SW 1271 (cell line): ENCODE results near the gene NEK1.
A peak's percentile ranks its signal among the peaks of the same experiment; 100 is the strongest.

Experiments
- DNase-seq, 2 experiments: peaks; one replicate each; lab custom pipeline; 2025; lab: John Stamatoyannopoulos, UW

NEK1 gene, protein sequence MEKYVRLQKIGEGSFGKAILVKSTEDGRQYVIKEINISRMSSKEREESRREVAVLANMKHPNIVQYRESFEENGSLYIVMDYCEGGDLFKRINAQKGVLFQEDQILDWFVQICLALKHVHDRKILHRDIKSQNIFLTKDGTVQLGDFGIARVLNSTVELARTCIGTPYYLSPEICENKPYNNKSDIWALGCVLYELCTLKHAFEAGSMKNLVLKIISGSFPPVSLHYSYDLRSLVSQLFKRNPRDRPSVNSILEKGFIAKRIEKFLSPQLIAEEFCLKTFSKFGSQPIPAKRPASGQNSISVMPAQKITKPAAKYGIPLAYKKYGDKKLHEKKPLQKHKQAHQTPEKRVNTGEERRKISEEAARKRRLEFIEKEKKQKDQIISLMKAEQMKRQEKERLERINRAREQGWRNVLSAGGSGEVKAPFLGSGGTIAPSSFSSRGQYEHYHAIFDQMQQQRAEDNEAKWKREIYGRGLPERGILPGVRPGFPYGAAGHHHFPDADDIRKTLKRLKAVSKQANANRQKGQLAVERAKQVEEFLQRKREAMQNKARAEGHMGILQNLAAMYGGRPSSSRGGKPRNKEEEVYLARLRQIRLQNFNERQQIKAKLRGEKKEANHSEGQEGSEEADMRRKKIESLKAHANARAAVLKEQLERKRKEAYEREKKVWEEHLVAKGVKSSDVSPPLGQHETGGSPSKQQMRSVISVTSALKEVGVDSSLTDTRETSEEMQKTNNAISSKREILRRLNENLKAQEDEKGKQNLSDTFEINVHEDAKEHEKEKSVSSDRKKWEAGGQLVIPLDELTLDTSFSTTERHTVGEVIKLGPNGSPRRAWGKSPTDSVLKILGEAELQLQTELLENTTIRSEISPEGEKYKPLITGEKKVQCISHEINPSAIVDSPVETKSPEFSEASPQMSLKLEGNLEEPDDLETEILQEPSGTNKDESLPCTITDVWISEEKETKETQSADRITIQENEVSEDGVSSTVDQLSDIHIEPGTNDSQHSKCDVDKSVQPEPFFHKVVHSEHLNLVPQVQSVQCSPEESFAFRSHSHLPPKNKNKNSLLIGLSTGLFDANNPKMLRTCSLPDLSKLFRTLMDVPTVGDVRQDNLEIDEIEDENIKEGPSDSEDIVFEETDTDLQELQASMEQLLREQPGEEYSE (N-terminal part only)

DNA sequence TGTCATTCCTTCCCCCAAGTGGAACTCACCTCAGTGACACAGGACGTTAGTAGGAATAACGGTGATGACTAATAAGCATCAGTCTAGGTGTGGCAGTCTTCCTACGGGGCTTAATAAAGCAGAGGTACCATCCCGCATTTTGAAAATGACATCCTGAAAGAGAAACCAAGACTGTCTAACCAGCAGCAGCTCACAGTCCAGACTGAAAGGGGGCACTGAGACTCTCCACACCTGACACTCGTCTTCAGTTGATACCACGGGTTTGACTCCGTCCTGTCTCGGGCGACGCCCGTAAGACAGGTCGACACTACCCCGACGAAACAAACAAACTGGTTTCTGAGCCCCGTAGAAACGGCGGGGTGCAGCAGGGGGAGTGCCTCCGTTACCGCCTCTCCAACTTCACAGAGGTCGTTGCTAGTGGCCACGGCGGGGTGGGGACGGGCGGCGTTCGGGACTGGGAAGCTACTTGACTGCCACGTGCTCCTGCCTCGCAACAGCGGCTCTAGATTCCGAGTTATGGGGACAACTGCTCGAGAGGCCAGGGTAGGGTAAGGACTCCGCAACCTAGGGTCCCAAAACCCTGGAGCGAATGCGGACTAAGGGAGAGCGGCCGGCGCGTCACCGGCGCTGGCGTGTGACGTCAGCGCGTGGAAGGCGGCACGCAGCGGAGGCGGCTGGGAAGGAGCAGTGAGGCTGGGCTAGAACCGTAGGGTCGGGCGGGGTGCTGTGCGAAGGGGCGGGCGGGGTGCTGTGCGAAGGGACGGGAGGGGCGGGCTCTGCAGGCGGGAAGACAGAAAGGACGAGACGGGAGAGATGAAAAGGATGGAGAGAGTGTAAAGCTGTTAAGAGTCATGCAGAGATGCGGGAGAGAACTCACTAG lies at the start of gene NEK1:
NEK1 (minus strand) TSS at position 593 of the 880 bp plus-strand sequence. CDS start 9,953 bp downstream, outside the sequence.
- peak; percentile 57 to 71 for DNase-seq

DNA sequence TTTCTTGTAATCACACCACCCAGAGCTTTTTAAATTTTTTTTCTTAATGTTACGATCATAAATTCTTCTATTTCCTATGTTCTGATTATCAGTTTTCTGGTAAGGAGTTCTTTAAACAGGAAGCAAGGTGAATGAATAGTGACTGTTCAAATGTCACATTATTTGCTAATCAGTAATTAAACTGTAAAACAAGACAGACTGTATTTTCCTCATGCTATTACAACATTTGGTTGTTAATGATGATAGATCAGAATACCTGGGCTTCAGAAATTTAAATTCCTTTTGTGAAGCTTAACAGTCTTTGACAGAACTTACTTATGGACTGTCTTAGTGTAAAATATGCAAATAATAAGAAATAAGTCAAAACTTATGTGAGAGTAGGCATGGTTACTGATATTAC lies 49.4 kb upstream of the NEK1 start:
- DNase-seq = no peak

DNA sequence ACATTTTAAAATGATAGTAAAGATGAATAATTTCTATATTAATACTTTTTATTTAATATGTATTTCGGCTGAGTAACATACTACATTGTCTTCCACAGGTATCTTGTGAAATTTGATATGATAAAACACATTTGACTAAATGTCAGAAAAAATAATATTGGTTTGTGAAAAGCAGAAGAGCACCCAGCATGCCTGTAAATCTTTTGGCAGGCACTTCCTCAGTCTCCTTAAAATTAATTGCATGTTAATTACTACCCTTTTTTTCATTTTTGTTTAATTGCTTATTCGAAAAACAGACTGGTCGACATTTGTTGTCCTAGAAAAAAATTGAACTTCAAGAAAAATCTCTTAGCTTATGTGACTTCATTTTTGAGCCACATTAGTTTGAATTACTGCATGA lies 48.5 kb upstream of the NEK1 start:
- DNase-seq = no peak

DNA sequence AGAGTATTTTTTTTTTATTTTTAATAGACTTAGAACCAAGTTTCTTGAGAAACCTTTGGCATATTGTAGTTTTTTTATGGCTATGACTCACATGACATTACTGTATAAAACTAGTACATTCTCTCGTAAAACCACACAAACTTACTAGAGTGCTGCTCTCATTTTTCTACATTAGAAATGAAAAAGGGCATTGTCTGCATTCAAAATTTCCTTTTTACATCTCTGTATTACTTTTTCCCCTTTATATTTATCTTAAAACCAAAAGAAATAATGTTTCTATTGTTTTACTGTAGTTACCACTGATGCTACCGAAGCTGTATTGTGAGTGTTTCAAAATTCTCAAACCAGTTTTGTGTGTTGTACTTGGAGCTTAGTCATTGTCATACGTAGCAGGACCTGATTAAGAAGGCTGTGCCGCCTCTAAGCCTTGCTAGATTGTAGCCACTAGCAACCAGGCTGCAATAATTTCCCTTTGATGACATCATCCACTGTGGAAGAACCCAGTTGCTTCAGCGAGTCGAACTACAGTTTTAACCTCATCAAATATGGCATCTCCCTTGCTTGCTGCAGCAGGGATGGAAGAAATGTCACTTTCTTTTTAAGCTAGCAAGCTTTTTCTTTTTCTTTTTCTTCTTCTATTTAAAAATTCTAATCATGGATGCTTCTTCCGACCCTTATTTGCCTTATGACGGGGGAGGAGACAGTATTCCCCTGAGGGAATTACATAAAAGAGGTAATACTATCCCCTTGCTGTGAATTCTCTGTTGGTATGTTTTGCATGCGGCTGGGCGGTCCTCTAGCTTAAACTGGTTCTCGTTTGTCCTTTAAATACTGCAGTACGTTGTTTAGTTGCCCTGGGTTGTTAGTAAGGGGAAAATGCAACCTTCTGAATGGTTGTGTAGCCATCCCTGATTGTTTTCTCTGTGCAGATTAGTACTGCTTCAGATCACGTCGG lies 47.6 kb upstream of the NEK1 start:
- DNase-seq = peak; percentile 85 to 94

DNA sequence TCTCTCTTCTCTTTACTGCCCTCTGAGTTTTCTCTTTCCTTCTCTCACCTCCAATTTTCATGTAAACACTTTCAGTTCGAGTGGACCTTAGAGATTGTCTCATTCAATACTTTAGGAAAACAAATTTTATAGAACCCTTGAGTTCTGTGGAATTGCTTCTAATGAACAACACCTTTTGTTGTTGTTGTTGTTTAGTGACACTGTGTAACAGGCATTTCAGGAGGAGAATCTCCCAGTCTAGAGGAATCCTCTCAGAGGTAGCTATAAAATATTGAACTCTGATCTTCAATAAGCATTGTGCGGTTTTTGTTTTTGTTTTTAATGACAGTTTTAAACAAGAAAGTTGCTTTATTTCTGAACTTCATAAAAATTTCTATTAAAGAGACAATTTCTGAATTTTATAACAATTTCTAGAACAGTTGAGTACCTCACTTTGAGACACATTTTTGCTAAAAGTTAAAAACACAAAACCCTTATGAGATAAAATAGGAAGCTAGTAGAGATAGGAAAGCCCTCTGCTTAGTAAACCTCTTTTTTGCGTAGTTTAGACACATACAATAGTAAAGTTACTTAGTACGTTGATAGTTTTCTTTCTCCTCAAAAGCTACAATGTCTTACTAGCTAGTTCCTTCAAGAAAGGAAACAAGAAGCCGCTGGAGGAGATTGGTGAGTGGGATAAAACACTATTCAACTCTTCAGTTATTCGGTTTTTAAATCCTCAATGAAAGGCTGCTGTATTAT lies 46.8 kb upstream of the NEK1 start:
- no peak for DNase-seq

DNA sequence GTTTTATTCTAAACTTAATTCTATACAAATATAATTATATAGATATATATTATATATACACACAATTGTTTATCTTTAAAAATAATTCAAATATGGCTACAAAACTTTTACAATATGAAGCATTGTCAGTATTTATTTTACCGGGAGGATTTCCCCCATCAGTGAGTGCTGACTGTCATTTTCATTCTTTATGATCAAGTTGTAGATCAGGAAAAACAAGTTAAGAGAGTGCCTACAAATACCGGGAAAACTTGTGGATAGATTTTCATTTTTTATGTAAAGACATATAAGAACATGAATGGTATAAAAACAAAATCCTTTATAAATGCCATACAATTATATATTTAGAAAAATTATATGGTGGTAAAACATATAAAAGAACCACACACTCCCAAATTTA lies 45.8 kb upstream of the NEK1 start:
- DNase-seq = no peak

DNA sequence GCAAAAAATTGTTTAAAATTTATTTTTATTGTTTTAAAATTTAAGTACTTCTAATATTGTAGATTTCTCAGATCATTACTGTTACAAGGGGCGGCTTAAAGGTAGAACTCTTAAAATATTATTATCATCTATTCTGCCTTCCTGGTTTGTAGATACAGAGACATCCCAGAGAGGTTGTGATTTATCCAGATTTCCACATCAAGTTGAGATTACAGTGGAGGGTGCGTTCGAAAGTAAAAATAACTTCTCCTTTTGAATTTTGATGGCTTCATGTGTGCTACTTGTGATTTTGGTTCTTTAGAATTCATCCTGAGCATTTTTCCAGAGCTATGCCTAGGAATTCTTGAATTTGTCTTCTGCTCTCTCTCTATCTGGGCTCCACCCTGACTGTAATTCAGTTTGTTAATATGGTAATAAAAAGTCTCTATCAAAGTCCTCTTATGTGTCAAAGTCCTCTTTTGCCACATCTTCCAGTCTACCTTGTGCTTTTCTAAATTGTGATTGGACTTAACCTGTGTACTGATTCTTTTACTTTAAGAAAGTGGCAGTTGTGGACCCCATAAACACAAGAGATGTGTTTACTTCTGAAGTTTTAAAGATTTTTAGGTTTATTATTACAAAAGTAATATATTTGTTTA lies 45.2 kb upstream of the NEK1 start:
- no peak for DNase-seq

DNA sequence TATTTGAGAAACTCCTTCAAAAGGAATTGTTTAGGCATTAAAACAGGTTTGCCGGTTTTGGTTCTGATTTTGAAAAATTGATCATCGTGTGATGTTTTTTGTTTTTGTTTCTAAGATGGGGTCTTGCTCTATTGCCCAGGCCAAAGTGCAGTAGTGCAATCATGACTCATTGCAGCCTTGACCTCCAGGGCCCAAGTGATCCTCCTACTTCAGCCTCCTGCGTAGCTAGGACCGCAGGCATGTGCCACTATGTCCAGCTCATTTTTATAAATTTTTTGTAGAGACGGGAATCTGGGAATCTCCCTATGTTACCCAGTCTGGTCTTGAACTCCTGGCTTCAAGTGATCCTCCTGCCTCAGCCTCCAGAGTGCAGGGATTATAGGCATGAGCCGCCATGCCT lies 43.0 kb upstream of the NEK1 start:
- DNase-seq = no peak

DNA sequence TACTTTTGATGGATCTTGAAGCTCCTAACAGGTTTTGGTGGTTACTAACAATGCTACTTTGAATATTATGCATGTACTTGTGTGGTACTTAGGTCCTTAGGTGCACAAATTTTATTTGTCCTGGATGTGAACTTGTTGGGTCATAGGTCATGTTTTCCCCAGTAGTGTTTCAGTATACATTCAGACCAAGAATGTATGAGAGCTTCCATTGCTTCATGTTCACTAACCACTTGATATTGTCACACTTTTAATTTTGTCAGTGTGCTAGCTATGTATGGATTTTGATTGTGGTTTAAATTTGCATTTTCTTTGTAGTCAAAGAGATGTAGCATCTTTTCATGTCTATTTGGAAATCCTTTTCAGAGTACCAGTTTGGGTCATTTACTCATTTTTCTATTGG lies 40.2 kb upstream of the NEK1 start:
- DNase-seq = no peak

DNA sequence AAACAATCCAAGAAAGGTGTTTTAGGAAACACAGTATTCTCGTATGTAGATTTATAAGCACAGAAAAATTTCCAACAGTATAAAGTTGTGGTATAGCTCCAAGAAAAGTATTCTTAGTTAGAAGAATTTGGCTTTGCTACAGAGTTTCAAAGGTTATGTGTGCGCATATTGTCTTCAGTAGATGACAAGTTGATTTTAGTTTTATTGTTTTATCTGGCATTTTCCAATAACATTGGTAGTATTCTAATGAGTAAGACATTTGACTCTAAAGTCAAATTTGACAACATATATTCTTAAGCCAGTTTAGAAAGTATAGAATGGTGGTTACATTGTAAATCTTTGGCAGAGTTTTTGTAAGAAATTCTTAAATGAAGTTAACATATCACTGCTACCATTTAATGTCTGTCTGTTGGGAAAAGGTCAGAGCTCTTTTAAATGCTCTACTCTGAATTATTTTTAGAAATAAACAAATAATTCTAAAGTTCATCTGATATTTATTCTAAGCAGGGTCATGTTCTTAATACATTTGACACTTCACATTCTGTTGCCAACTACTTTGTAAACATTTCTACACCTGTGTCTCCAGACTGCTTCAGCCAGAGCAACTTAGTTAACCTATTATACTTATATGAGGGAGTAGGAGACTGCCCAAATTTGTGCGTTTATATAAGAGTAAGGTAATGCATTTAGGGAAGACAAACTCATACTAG lies 38.0 kb upstream of the NEK1 start:
- no peak for DNase-seq

DNA sequence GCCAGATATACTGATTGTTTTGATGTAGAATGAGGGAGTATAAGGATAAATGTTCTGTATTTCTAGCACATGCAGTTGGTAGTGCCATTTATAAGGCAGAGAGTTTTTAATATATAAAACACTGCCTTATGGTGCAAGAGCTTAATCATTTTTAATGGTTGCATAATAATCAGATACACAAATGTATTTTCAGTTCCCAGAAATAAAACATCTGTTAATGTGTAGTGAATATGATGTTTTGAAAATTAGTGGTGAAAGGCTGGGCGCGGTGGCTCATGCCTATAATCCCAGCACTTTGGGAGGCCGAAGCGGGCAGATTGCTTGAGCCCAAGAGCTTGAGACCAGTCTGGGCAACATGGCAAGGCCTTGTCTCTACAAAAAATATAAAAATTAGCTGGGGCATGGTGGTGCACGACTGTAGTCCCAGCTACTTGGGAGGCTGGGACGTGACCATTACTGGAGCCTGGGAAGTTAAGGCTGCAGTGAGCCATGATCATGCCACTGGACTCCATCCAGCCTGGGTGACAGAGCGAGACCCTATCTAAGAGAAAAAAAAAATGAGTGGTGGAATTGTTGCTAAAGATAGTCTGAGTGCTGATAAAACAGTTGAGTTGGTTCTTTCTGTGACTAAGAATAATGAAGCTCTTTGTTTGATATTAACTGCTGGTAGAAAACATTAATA lies 37.3 kb upstream of the NEK1 start:
- DNase-seq = no peak

DNA sequence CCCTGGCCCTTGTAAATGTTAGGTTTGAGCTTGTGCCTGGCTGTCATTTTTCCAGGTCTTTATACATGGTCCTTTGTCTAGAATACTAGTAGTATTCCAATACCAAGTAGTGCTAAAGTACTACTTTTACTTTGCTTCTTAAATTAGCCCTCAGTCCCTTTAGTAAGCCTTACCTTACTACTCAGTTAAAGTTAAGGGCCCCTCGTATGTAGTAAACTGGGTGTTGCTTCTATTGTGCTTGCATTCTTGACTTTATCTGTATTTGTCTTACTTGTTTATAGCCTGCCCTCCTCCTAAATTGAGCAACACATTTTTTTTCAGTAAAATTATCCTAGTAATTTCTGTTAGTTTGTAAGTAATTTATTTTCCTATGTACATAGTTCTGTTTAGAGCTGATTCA lies 33.2 kb upstream of the NEK1 start:
- DNase-seq = no peak

DNA sequence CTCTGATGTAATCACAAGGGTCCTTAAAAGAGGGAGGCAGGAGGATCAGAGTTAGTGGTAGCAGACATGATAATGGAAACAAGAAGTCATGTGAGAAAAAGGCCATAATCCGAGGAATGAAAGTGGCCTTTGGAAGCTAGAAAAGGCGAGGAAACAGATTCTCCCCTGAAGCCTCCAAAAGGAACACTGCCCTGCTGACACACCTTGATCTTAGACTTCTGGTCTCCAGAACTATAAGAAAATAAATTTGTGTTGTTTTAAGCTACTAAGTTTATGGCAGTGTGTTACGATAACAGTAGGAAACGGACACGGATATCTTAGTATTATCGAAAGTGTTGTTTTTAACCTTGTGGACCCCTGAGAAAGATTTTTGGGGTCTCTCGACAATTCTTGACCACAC lies 32.4 kb upstream of the NEK1 start:
- DNase-seq = no peak

DNA sequence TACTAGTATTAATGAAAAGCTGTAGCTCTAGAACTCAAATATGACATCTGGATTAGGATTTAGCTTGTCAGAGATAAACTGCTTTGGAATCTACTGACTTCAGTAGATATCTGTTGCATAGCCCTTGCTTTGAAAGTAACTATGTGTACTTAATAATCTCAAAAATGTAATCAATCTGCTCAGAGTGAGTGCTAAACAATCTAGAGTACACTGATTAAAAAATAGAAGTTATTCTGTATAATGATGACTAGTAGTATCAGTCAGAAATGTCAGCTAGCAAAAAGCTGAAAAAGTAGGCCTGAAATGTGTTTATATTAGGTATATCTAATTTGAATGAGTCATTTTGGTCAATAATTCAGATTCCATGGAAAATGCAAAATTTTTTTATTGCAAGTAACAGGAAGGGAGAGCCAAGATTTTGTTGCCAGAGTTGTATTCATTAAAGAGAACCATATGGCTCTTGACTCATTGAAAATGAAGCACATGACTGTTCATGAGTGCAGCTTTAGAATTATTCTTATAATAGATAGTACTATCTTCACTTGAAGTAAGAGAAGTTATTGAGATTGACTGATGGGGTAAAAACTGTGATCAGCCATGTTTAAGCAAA lies 28.0 kb upstream of the NEK1 start:
- DNase-seq = no peak

DNA sequence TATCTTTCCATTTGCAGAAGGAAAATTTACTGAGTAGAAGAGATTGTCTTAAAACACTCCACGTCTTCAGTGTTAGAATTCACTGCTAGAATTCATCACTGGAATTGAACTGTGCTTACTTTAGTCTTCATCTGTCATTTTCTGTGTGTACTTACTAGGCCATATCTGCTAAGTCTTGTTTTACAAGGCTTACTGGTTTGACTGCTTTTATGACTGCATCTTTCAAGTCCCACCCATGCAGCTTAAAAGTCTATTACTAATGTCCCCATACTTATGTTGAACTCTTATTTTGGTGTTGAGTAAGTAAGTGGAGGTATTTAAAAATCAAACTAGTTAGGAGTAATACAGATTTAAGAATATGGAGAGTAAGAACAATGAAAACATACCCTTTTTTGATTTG lies 22.6 kb upstream of the NEK1 start:
- DNase-seq = no peak

DNA sequence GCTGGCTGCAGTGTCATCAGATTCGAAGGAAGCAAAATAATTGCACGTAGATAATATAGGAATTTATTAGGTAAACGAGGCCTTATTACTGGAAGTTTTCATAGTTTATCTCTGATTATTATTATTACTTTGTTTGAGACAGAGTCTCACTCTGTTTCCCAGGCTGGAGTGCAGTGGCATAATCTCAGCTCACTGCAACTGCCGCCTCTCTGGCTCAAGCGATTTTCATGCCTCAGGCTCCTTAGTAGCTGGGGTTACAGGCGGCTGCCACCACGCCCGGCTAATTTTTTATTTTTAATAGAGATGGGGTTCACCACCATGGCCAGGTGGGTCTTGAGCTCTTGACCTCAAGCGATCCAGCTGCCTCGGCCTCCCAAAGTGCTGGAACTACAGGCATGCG lies 20.5 kb upstream of the NEK1 start:
- no peak for DNase-seq

DNA sequence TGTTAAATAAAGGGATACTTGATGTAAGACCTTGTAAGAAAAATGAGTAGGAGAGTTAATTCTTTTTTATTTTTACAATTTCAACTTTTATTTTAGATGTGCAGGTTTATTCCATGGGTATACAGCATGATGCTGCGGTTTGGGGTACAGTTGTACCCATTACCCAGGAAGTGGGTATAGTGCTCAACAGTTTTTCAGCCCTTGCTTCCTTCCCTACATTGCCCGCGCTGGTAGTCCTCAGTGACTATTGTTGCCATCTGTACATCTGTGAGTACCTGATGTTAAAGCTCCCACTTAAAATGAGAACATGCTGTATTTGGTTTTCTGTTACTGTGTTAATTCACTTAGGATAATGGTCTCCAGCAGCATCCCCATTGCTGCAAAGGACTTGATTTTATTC lies 17.7 kb upstream of the NEK1 start:
- DNase-seq = no peak

DNA sequence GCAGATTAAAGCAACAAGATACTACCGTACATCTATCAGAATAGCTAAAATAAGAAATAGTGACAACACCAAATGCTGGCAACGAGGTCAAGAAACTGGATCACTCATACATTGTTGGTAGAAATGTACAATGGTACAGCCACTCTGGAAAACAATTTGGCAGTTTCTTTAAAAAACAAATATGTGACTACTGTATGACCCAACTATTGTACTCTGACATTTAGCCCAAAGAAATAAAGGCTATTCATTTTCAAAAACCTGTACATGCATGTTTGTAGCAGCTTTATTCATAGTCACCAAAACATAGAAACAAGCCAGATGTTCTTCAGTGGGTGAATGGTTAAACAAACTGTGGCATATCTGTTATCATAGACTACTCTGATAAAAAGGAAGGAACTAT lies 16.2 kb upstream of the NEK1 start:
- no peak for DNase-seq
